Measurements from ENCODE around the gene CFAP157. TPM values are rescaled to one million over a fixed set of nuclear protein-coding genes. Genes with fewer than 3 reads are reported as not detected.

Gene CFAP157
- total RNA-seq, 1 donor from 2014 or later: 25.9 TPM

DNA sequence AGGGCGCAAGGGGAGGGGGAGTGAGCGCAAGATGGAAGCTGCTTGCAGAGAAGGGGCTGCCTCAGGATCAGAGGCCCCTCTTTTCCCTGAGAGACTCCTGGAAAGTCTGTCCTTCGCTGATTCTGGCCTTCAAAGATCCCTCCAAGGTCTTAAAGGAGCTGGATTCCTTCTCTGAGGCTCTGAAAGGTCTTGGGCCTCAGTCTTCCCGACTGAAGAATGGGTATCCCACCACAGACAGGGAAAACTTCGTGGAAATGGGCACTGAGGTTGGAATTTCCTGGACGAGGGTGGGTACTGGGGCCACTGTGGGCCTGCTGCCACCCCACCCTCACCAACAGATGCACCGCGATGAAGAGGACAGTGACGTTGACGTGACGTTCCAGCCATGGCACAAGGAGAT, 5.6 kb downstream of the CFAP157 start:
- intact Hi-C loops (cut with DNase I): no loop called here
- DNase-seq: no peak
- ATAC-seq: no peak
- H3K36me3 ChIP-seq: peaks cover 7% of the 10 kb centered on the region
- H3K4me3 ChIP-seq: no peak overlapping the region
- H3K4me1 ChIP-seq: peaks cover 18% of the 10 kb centered on the region
- H3K27ac ChIP-seq: no peak overlapping the region
- no peak for TF ChIP-seq CTCF (IDR thresholded peaks at IDR 0.05)
- H3K9me3 ChIP-seq: no peaks in the 10 kb centered on the region
- no peaks in the 10 kb centered on the region for H3K27me3 ChIP-seq (ENCODE audit: low read depth)

DNA sequence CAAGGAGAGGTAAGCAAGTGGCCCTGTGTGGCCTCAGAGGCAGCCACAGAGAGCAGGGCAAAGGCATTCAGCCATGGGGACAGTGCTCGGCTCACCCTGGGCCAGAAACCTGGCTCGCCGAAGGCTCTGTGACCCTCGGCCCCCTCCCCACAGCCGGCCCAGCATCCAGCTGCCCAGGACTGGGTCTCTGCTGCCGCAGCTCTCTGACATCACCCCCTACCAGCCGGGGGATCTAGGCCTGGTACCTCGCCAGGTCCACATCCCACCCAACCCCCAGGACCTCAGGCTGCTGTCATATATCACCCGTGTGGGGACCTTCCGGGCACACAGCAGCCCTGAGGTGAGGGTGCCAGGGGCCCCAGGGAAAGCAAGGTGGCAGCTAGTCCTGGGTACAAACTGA, 6.1 kb downstream of the CFAP157 start:
- Histone ChIP-seq H3K36me3 (peaks cover 7% of the 10 kb centered on the region), H3K9me3 (no peaks in the 10 kb centered on the region), H3K4me3 (no peak overlapping the region), H3K27ac (no peak overlapping the region), H3K27me3 (ENCODE audit: low read depth) (no peaks in the 10 kb centered on the region), H3K4me1 (peaks cover 18% of the 10 kb centered on the region)
- intact Hi-C loops (cut with DNase I): no loop called here
- no peak for ATAC-seq
- no peak for DNase-seq
- no peak for TF ChIP-seq CTCF (IDR thresholded peaks at IDR 0.05)

- H3K27me3 ChIP-seq (ENCODE audit: low read depth): no peaks in the 10 kb centered on the region
- H3K36me3 ChIP-seq: peaks cover 7% of the 10 kb centered on the region
- DNase-seq: no peak
- no peak for TF ChIP-seq CTCF (IDR thresholded peaks at IDR 0.05)
- peaks cover 18% of the 10 kb centered on the region for H3K4me1 ChIP-seq
- no peak overlapping the region for H3K27ac ChIP-seq
- H3K9me3 ChIP-seq: no peaks in the 10 kb centered on the region
- no peak for ATAC-seq
- H3K4me3 ChIP-seq: peak overlapping the region; percentile 91
- intact Hi-C loops (cut with DNase I): no loop called here
These were observed 7.4 kb downstream of the CFAP157 start for GRCh38 chr9:127714020-127714750.

- peak overlapping the region; percentile 91 for H3K4me3 ChIP-seq
- H3K9me3 ChIP-seq: no peaks in the 10 kb centered on the region
- TF ChIP-seq CTCF (IDR thresholded peaks at IDR 0.05): no peak
- DNase-seq (no peak), ATAC-seq (peak; percentile 54 to 61)
- peaks cover 7% of the 10 kb centered on the region for H3K36me3 ChIP-seq
- intact Hi-C loops (cut with DNase I): no loop called here
- H3K27me3 ChIP-seq (ENCODE audit: low read depth): no peaks in the 10 kb centered on the region
- peak overlapping the region; percentile 84 for H3K27ac ChIP-seq
- peaks cover 18% of the 10 kb centered on the region for H3K4me1 ChIP-seq
These were observed 8.2 kb downstream of the CFAP157 start for GRCh38 chr9:127714951-127715469.

DNA sequence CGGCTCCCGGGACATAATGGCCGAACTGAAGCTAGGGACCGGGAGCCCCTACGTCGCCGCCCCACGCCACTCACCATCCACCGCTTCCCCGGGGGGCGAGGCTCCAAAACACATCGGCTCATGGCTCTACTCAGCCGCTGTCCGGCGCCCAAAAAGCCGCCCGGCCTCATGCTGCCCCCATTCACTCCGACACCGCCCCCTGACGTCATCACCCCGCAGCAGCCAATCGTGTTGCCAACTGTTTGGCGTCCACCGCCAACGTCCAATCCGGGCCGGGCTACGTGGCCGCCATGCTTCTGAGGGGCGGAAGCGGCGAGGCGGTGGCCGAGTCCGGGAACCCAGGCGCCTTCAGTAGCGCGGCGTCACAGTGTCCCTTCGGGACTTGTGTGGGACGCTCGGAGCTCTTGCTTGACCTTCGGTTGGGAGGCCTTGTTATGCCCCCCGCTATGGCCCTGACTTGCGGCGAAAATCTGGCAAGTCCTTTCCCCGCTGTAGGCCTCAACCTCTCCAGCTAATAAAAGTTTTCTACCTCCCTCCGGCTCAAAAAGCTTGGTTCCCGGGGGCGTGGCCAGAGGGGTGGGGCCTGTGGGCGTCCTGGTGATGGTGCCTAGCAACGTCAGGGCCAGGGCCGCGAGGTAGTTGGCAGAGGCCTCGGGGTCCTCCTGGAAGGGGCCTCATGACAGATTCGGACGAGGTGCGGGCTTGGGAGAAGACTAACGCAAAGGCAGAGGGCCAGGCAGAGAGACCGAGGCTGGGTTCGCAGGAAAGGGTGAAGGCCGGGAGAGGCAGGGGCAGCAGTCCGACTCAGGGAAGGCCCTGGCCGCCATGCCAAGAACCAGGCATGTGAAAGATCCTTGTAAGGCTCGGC, 8.9 kb downstream of the CFAP157 start, which contains the start of the genes PTRH1 and TTC16:
Gene PTRH1, minus strand, starts transcription at position 194 of the 868 bp plus-strand sequence. Its CDS starts 24 bp downstream, at position 170.
Gene TTC16, plus strand, starts transcription at position 610 of the 868 bp plus-strand sequence. Its CDS starts 67 bp downstream, at position 677.
- peak within 1 kb of the TSS; percentile 84 for H3K27ac ChIP-seq
- intact Hi-C loops (cut with DNase I): no loop called here
- no peak for TF ChIP-seq CTCF (IDR thresholded peaks at IDR 0.05)
- peak within 1 kb of the TSS; percentile 91 for H3K4me3 ChIP-seq
- peaks cover 7% of the 10 kb centered on the region for H3K36me3 ChIP-seq
- no peaks in the 10 kb centered on the region for H3K27me3 ChIP-seq (ENCODE audit: low read depth)
- ATAC-seq (peak; percentile 97 to 98), DNase-seq (peak; percentile 98)
- H3K9me3 ChIP-seq: no peaks in the 10 kb centered on the region
- peaks cover 18% of the 10 kb centered on the region for H3K4me1 ChIP-seq

Data from lower lobe of right lung (tissue), 2 donors.